ENCODE data around the gene DRD1. TPM values are rescaled to one million over a fixed set of nuclear protein-coding genes. Genes with fewer than 3 reads are reported as not detected.

DRD1 gene
- total RNA-seq, 2 experiments from 2014 or later: not detected

DNA sequence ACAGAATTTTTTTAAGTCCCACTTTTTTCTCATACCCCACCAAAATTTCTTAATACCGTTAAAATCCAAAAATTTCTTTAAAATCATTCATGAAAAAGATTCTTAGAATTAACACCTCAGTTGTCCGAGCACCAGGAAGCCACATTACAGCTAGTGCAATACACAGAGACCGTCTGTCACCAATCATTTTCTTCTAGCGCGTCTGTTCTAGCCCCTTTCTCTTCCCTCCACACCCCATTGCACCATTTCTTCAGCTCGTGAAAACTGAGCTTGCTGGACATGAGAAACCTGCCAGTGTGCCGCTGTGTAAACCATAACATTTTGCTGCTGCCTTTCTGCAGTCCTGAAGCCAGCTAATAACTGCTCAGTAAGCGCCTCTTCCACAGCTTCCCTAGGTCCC is 39.4 kb upstream of the DRD1 start:
- ATAC-seq (ENCODE audit: poor library complexity): no peak
- Histone ChIP-seq H3K27me3 (ENCODE audit: control insufficient read depth in 1 of 2, insufficient read depth in 2 of 2, low read length in 2 of 2) (no peaks in the 10 kb centered on the region), H3K9me3 (ENCODE audit: control insufficient read depth in 1 of 2, insufficient read depth in 1 of 2, low read length in 2 of 2) (no peaks in the 10 kb centered on the region), H3K27ac (ENCODE audit: low read depth in 1 of 2, low read length in 2 of 2) (no peak overlapping the region), H3K4me3 (ENCODE audit: low read length) (no peak overlapping the region), H3K36me3 (ENCODE audit: insufficient read depth, low read length) (peaks cover 42% of the 10 kb centered on the region), H3K4me1 (ENCODE audit: insufficient read depth, low read length) (peaks cover 60% of the 10 kb centered on the region)
- Mint-ChIP-seq H3K4me1 (ENCODE audit: low read depth) (peaks cover 89% of the 10 kb centered on the region), H3K4me3 (peak overlapping the region; percentile 2), H3K9me3 (no peaks in the 10 kb centered on the region), H3K36me3 (ENCODE audit: low read depth) (peaks cover 82% of the 10 kb centered on the region), H3K27ac (peak overlapping the region; percentile 71), H3K27me3 (no peaks in the 10 kb centered on the region)
- ChIA-PET POLR2A (interaction anchor here (1.3 kb wide), 1 partner anchor 13 kb away, joined by 3 read pairs; no protein-coding TSS in a partner anchor), CTCF (interaction anchor here (1.1 kb wide), 1 partner anchor 51 kb away, joined by 3 read pairs; no protein-coding TSS in a partner anchor)
- no peak for TF ChIP-seq CTCF (IDR thresholded peaks at IDR 0.05)
- intact Hi-C loops (cut with DNase I, micrococcal nuclease): no loop called here
- no peak for DNase-seq

GRCh38 chr5:175479125-175479881 is 35.3 kb upstream of the DRD1 start:
- intact Hi-C loops (cut with DNase I, micrococcal nuclease): loop anchor here in 1 of 2 experiments (2.0 kb wide), 1 partner anchor 39 kb away; no protein-coding TSS in a partner anchor
- CTCF ChIA-PET: interaction anchor here (1.0 to 2.3 kb wide), 3 partner anchors 14 to 55 kb away, joined by 3 to 14 read pairs (median 5); no protein-coding TSS in a partner anchor
- Histone ChIP-seq H3K4me1 (ENCODE audit: insufficient read depth, low read length) (peaks cover 48% of the 10 kb centered on the region), H3K27me3 (ENCODE audit: control insufficient read depth in 1 of 2, insufficient read depth in 2 of 2, low read length in 2 of 2) (no peaks in the 10 kb centered on the region), H3K9me3 (ENCODE audit: control insufficient read depth in 1 of 2, insufficient read depth in 1 of 2, low read length in 2 of 2) (no peaks in the 10 kb centered on the region), H3K27ac (ENCODE audit: low read depth in 1 of 2, low read length in 2 of 2) (peak overlapping the region; percentile 48 to 60), H3K36me3 (ENCODE audit: insufficient read depth, low read length) (peaks cover 14% of the 10 kb centered on the region), H3K4me3 (ENCODE audit: low read length) (peak overlapping the region; percentile 84)
- Mint-ChIP-seq H3K4me1 (ENCODE audit: low read depth) (peaks cover 65% of the 10 kb centered on the region), H3K27me3 (peaks cover 3% of the 10 kb centered on the region), H3K27ac (peak overlapping the region; percentile 87), H3K9me3 (no peaks in the 10 kb centered on the region), H3K4me3 (peak overlapping the region; percentile 98), H3K36me3 (ENCODE audit: low read depth) (peaks cover 48% of the 10 kb centered on the region)
- no peak for TF ChIP-seq CTCF (IDR thresholded peaks at IDR 0.05)
- ATAC-seq (ENCODE audit: poor library complexity) (no peak), DNase-seq (peak in 3 of 14 experiments; percentile 6 to 41 (median 27))
- POLR2A ChIA-PET: interaction anchor here (2.1 to 2.2 kb wide), 3 partner anchors 14 to 41 kb away, joined by 7 to 13 read pairs (median 13); no protein-coding TSS in a partner anchor

- Histone ChIP-seq H3K27ac (ENCODE audit: low read depth in 1 of 2, low read length in 2 of 2) (peak within 1 kb of the TSS; percentile 48 to 60), H3K4me3 (ENCODE audit: low read length) (peak within 1 kb of the TSS; percentile 84), H3K36me3 (ENCODE audit: insufficient read depth, low read length) (peaks cover 8% of the 10 kb centered on the region), H3K27me3 (ENCODE audit: control insufficient read depth in 1 of 2, insufficient read depth in 2 of 2, low read length in 2 of 2) (no peaks in the 10 kb centered on the region), H3K9me3 (ENCODE audit: control insufficient read depth in 1 of 2, insufficient read depth in 1 of 2, low read length in 2 of 2) (no peaks in the 10 kb centered on the region), H3K4me1 (ENCODE audit: insufficient read depth, low read length) (peaks cover 41% of the 10 kb centered on the region)
- no peak for TF ChIP-seq CTCF (IDR thresholded peaks at IDR 0.05)
- DNase-seq (peak; percentile 51 to 88 (median 74)), ATAC-seq (ENCODE audit: poor library complexity) (peak; percentile 40)
- Mint-ChIP-seq H3K9me3 (no peaks in the 10 kb centered on the region), H3K36me3 (ENCODE audit: low read depth) (peaks cover 43% of the 10 kb centered on the region), H3K27ac (peak within 1 kb of the TSS; percentile 92), H3K4me3 (peak within 1 kb of the TSS; percentile 98), H3K4me1 (ENCODE audit: low read depth) (peaks cover 57% of the 10 kb centered on the region), H3K27me3 (peaks cover 9% of the 10 kb centered on the region)
- POLR2A ChIA-PET: interaction anchor here (0.6 to 1.8 kb wide), 18 partner anchors 9 to 1654 kb away, joined by 3 to 31 read pairs (median 4); partner anchors contain the start of genes HRH2 and RNF44
- intact Hi-C loops (cut with DNase I, micrococcal nuclease): loop anchor here in 1 of 2 experiments (2.0 kb wide), 1 partner anchor 40 kb away; no protein-coding TSS in a partner anchor
- CTCF ChIA-PET: interaction anchor here (1.0 to 1.3 kb wide), 2 partner anchors 14 to 56 kb away, joined by 4 to 5 read pairs; no protein-coding TSS in a partner anchor
Observed at GRCh38 chr5:175478384-175479124, 34.6 kb upstream of the DRD1 start, which contains the start of gene SFXN1. SFXN1 (plus strand) TSS chr5:175478560; CDS start chr5:175492104, 13,544 bp downstream.
